Type B pancreatic cell (in vitro differentiated cells): ENCODE data around the gene KCTD16. TPM values are rescaled to one million over a fixed set of nuclear protein-coding genes. Genes with fewer than 3 reads are reported as not detected.
A peak's percentile ranks its signal among the peaks of the same experiment; 100 is the strongest.

ENCODE experiments used
- DNase-seq: peaks from one replicate; pipeline ENCODE4 v3.0.0; 2021; ENCODE audit warnings: mixed read lengths; ENCODE audit not compliant: unreplicated experiment; ENCODE audit errors: extremely low spot score
- H3K27ac Mint-ChIP-seq: 2 replicates; pipeline ENCODE4 v1.8.0; 2021; ENCODE audit warnings: mild to moderate bottlenecking, mixed read lengths
- H3K27me3 Mint-ChIP-seq: 2 replicates; pipeline ENCODE4 v1.8.0; 2021; ENCODE audit warnings: mixed read lengths
- H3K36me3 Mint-ChIP-seq: 2 replicates; pipeline ENCODE4 v1.8.0; 2021; ENCODE audit warnings: mixed read lengths
- H3K4me1 Mint-ChIP-seq: one replicate; pipeline ENCODE4 v1.8.0; 2021; ENCODE audit warnings: mixed read lengths; ENCODE audit not compliant: unreplicated experiment
- H3K4me3 Mint-ChIP-seq: 2 replicates; pipeline ENCODE4 v1.8.0; 2021; ENCODE audit warnings: mild to moderate bottlenecking, mixed read lengths
- H3K9me3 Mint-ChIP-seq: 2 replicates; pipeline ENCODE4 v1.8.0; 2021; ENCODE audit warnings: mixed read lengths
- total RNA-seq: library from RNA; stranded (reverse); gene quantifications from 2 replicates; pipeline ENCODE4 v1.2.1, GENCODE V29; 2021; ENCODE audit warnings: low replicate concordance
- TF ChIP-seq, protein P1 (sequence below): fragments of 200-600 bp; sonication (generic); conservative IDR thresholded peaks from 2 replicates; pipeline ENCODE4 v1.5.0; 2021; ENCODE audit warnings: antibody characterized with exemption, mild to moderate bottlenecking

Gene KCTD16
- total RNA-seq, 1 donor from 2014 or later, result 3.0 TPM

DNA sequence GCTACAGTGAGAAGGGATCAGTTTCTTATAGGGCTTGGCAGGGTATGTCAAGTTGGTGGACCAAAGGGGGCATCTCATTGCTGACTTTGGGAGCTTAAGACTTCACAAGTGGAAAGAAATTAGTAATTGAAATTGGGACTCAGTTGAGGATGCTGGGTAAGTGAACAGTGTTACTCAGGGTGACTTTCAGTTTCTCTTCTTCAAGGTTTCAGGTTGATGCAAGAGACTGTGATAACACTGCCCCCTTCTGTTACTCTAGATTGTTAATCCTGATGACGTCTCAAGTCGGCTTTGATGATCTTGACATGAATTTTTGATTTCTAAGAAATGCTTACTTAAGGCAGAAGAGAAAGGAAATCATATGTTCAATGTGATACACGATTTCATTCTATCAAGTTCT is 21.3 kb downstream of the KCTD16 start:
- Mint-ChIP-seq H3K27me3 (peaks cover 18% of the 10 kb centered on the region), H3K4me3 (no peak overlapping the region), H3K27ac (no peak overlapping the region), H3K9me3 (no peaks in the 10 kb centered on the region), H3K4me1 (peaks cover 16% of the 10 kb centered on the region), H3K36me3 (no peaks in the 10 kb centered on the region)
- no peak for DNase-seq
- TF ChIP-seq, protein P1, sequence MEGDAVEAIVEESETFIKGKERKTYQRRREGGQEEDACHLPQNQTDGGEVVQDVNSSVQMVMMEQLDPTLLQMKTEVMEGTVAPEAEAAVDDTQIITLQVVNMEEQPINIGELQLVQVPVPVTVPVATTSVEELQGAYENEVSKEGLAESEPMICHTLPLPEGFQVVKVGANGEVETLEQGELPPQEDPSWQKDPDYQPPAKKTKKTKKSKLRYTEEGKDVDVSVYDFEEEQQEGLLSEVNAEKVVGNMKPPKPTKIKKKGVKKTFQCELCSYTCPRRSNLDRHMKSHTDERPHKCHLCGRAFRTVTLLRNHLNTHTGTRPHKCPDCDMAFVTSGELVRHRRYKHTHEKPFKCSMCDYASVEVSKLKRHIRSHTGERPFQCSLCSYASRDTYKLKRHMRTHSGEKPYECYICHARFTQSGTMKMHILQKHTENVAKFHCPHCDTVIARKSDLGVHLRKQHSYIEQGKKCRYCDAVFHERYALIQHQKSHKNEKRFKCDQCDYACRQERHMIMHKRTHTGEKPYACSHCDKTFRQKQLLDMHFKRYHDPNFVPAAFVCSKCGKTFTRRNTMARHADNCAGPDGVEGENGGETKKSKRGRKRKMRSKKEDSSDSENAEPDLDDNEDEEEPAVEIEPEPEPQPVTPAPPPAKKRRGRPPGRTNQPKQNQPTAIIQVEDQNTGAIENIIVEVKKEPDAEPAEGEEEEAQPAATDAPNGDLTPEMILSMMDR, result peak; percentile 54

GRCh38 chr5:144192661-144193060 is 22.0 kb downstream of the KCTD16 start:
- no peak for DNase-seq
- Mint-ChIP-seq H3K9me3 (no peaks in the 10 kb centered on the region), H3K36me3 (no peaks in the 10 kb centered on the region), H3K27me3 (peaks cover 18% of the 10 kb centered on the region), H3K4me3 (no peak overlapping the region), H3K4me1 (peaks cover 10% of the 10 kb centered on the region), H3K27ac (no peak overlapping the region)
- TF ChIP-seq, protein P1, result no peak

- TF ChIP-seq, protein P1, result no peak
- no peak overlapping the region for H3K4me3 Mint-ChIP-seq
- H3K4me1 Mint-ChIP-seq, result peaks cover 11% of the 10 kb centered on the region
- no peak for DNase-seq
- H3K9me3 Mint-ChIP-seq, result no peaks in the 10 kb centered on the region
- H3K27ac Mint-ChIP-seq, result no peak overlapping the region
- peaks cover 22% of the 10 kb centered on the region for H3K27me3 Mint-ChIP-seq
- no peaks in the 10 kb centered on the region for H3K36me3 Mint-ChIP-seq
These were observed 23.5 kb downstream of the KCTD16 start for GRCh38 chr5:144194144-144194543.

DNA sequence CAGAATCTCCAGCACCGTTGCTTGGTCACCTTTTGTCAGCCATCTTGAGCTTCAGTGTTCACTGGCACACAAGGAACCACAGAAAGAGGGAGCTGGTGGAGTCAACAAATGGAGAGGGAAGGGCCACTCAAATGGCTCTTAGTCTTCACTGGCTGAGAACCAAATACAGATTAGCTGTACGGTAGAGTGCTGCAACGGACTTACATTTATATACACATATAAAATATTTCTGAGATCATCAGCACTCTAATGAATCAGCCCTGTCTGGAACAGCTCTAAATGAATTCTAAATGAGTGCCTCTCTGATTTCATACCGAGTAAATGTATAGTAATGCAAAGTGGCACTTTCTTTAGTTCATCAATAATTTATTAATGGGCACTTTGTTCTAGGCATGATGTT is 24.8 kb downstream of the KCTD16 start:
- Mint-ChIP-seq H3K27ac (no peak overlapping the region), H3K4me1 (peaks cover 14% of the 10 kb centered on the region), H3K27me3 (peaks cover 19% of the 10 kb centered on the region), H3K36me3 (no peaks in the 10 kb centered on the region), H3K9me3 (no peaks in the 10 kb centered on the region), H3K4me3 (no peak overlapping the region)
- DNase-seq, result no peak
- TF ChIP-seq, protein P1, result no peak

DNA sequence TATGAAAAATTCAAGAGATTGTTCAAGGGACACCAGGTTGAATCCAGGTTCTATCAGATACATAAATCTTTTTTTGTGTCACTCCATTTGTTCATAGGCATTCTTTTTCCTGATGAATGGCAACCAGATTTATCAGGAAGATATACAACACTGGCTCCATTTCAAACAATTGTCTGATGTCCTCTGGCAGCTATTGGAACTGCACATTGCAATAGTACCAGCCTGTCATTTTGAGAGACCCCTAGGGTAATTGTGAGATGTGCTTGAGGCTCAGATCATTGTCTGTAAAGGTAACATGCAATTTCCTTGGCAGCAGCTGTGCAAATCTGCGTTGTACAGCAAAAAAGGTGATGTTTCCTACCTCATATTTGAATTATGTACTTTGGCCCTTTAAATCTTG is 25.9 kb downstream of the KCTD16 start:
- Mint-ChIP-seq H3K4me3 (no peak overlapping the region), H3K36me3 (no peaks in the 10 kb centered on the region), H3K4me1 (peaks cover 14% of the 10 kb centered on the region), H3K27me3 (peaks cover 24% of the 10 kb centered on the region), H3K9me3 (no peaks in the 10 kb centered on the region), H3K27ac (no peak overlapping the region)
- TF ChIP-seq, protein P1, result peak; percentile 60
- DNase-seq, result no peak

DNA sequence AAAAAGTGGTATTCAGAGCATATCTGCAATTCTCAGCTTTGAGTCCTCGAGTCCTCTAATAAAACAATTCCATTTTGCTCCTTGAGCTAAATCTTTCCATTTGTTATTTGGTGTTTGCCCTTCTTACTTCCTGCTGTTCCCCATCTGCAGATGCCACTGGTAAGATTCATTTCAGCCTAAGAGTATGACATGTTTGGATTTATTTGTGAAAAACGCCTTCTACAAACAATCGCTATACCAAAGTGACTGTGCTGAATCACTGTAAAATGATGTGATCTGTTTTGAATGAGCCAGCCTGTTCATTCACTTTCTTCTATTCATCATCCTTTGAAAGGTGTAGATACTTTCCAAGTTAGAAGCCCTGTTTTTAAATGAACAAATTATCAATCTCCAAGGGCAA is 27.7 kb downstream of the KCTD16 start:
- TF ChIP-seq, protein P1, result no peak
- DNase-seq, result no peak
- H3K36me3 Mint-ChIP-seq, result no peaks in the 10 kb centered on the region
- H3K4me1 Mint-ChIP-seq, result peaks cover 20% of the 10 kb centered on the region
- peaks cover 35% of the 10 kb centered on the region for H3K27me3 Mint-ChIP-seq
- peak overlapping the region; percentile 84 for H3K27ac Mint-ChIP-seq
- H3K4me3 Mint-ChIP-seq, result peak overlapping the region; percentile 3
- H3K9me3 Mint-ChIP-seq, result no peaks in the 10 kb centered on the region
